Upper lobe of left lung (tissue), 6 donors: ENCODE results near the gene MAPKBP1. TPM values are rescaled to one million over a fixed set of nuclear protein-coding genes. Genes with fewer than 3 reads are reported as not detected.

Experiments
- ATAC-seq, 2 donors: fragments of 200-7000 bp; cut with Tn5 transposase; one replicate each; pipeline ENCODE4 v1.9.1; 2022; ENCODE audit warnings: mild to moderate bottlenecking in 2 of 2, moderate library complexity in 2 of 2; ENCODE audit not compliant: low FRiP score in 2 of 2
- DNase-seq, 2 donors: peaks; one replicate each; pipeline ENCODE4 v3.0.0-alpha.2; 2019 to 2020
- H3K27ac ChIP-seq, 4 donors: fragments of 200-600 bp; sonication (generic); one replicate each; pipeline ENCODE4 v1.5.1; 2016 to 2019
- H3K27me3 ChIP-seq, 4 donors: fragments of 200-600 bp; sonication (generic); one replicate each; pipeline ENCODE4 v1.5.1; 2017 to 2019
- H3K36me3 ChIP-seq, 4 donors: fragments of 200-600 bp; sonication (generic); one replicate each; pipeline ENCODE4 v1.5.1; 2016 to 2019
- H3K4me1 ChIP-seq, 4 donors: fragments of 200-600 bp; sonication (generic); one replicate each; pipeline ENCODE4 v1.5.1; 2018 to 2019
- H3K4me3 ChIP-seq, 4 donors: fragments of 200-600 bp; sonication (generic); one replicate each; pipeline ENCODE4 v1.5.1; 2017 to 2019; ENCODE audit warnings: mild to moderate bottlenecking in 2 of 4, moderate library complexity in 1 of 4
- H3K9me3 ChIP-seq, 4 donors: fragments of 200-600 bp; sonication (generic); one replicate each; pipeline ENCODE4 v1.5.1; 2018 to 2019
- CTCF ChIP-seq, 6 experiments: fragments of 450-650 bp in 4 of 6; fragments of 200-600 bp in 2 of 6; sonication (generic) in 2 of 6; IDR thresholded peaks; one replicate each; pipeline ENCODE4 v1.5.1; 2016 to 2019; ENCODE audit warnings: antibody characterized with exemption in 6 of 6
- EP300 ChIP-seq, 4 donors: sonication (generic); formaldehyde crosslinking; IDR thresholded peaks; one replicate each; pipeline ENCODE4 v1.5.1; 2017; ENCODE audit warnings: antibody characterized with exemption in 4 of 4, control low read depth in 2 of 4
- POLR2A ChIP-seq, 4 donors: fragments of 450-650 bp; IDR thresholded peaks; one replicate each; pipeline ENCODE4 v1.5.1; 2016 to 2017; ENCODE audit warnings: antibody characterized with exemption in 4 of 4, mild to moderate bottlenecking in 2 of 4
- POLR2AphosphoS5 ChIP-seq, 2 donors: sonication (generic); formaldehyde crosslinking; IDR thresholded peaks; one replicate each; pipeline ENCODE4 v1.5.1; 2017; ENCODE audit warnings: antibody characterized with exemption in 2 of 2
- WGBS, 2 donors: methylation state at CpG; one replicate each; pipeline ENCODE4 v1.1.5; 2017 to 2018; 5-methylcytosine and 5-hydroxymethylcytosine counted together
- total RNA-seq, 6 donors: library from RNA; depleted of rRNA in 4 of 6; stranded (reverse); fragments of >200 nt in 4 of 6; gene quantifications; one replicate each; pipeline versions ENCODE4 v1.1.0 to v1.2.1, GENCODE V29; 2016 to 2021
- donor health status: DM: no; HTN: no; CAD: no; lungs with moderate emphysema.
- donor health status: DM: no; HTN: yes; CAD: no; lungs with severe emphysema.

The MAPKBP1 gene
- total RNA-seq, 6 donors from 2014 or later, result 12.8 to 83.8 (median 26.8) TPM

GRCh38 chr15:41842229-41842628, 67.9 kb downstream of the MAPKBP1 start:
- peaks cover 4 to 71% (median 47%) of the 10 kb centered on the region in 4 donors for H3K36me3 ChIP-seq

GRCh38 chr15:41843571-41843970, 69.3 kb downstream of the MAPKBP1 start:
- DNase-seq (peak in 1 of 2 donors; percentile 64), ATAC-seq (no peak)
- H3K27me3 ChIP-seq, result no peaks in the 10 kb centered on the region
- H3K4me1 ChIP-seq, result peaks cover 0 to 13% (median 6%) of the 10 kb centered on the region in 4 donors
- no peak overlapping the region for H3K4me3 ChIP-seq
- H3K36me3 ChIP-seq, result peaks cover 4 to 78% (median 57%) of the 10 kb centered on the region in 4 donors
- TF ChIP-seq POLR2A (IDR thresholded peaks at IDR 0.05), result no peak
- no peaks in the 10 kb centered on the region for H3K9me3 ChIP-seq
- WGBS, 2 donors, result 94 to 100% methylated on average over 2 to 8 of the region's 10 CpGs
- H3K27ac ChIP-seq, result no peak overlapping the region

More at GRCh38 chr15:41842229-41842628, 67.9 kb downstream of the MAPKBP1 start:
- ATAC-seq, result no peak
- TF ChIP-seq POLR2A (IDR thresholded peaks at IDR 0.05) (no peak), POLR2AphosphoS5 (IDR thresholded peaks at IDR 0.05) (no peak), EP300 (IDR thresholded peaks at IDR 0.05) (no peak), CTCF (IDR thresholded peaks at IDR 0.05) (no peak)
- Histone ChIP-seq H3K27me3 (no peaks in the 10 kb centered on the region), H3K4me1 (peaks cover 0 to 23% (median 14%) of the 10 kb centered on the region in 4 donors), H3K27ac (no peak overlapping the region), H3K9me3 (no peaks in the 10 kb centered on the region), H3K4me3 (no peak overlapping the region)
- WGBS, 2 donors, result 72 to 73% methylated on average over 12 of the region's 12 CpGs
- DNase-seq, result peak in 1 of 2 donors; percentile 77

- H3K4me1 ChIP-seq, result peaks cover 0 to 5% (median 2%) of the 10 kb centered on the region in 4 donors
- H3K9me3 ChIP-seq, result no peaks in the 10 kb centered on the region
- peaks cover 4 to 83% (median 59%) of the 10 kb centered on the region in 4 donors for H3K36me3 ChIP-seq
- no peaks in the 10 kb centered on the region for H3K27me3 ChIP-seq
- no peak for TF ChIP-seq POLR2A (IDR thresholded peaks at IDR 0.05)
- no peak for TF ChIP-seq EP300 (IDR thresholded peaks at IDR 0.05)
- no peak overlapping the region for H3K4me3 ChIP-seq
- WGBS, 2 donors, result 76 to 87% methylated on average over 5 to 12 of the region's 12 CpGs
- ATAC-seq (no peak), DNase-seq (peak in 1 of 2 donors; percentile 77)
- no peak overlapping the region for H3K27ac ChIP-seq
Observed at GRCh38 chr15:41844814-41845213, 70.5 kb downstream of the MAPKBP1 start.

- H3K4me3 ChIP-seq, result no peak overlapping the region
- TF ChIP-seq POLR2AphosphoS5 (IDR thresholded peaks at IDR 0.05) (no peak), POLR2A (IDR thresholded peaks at IDR 0.05) (no peak), CTCF (IDR thresholded peaks at IDR 0.05) (no peak)
- no peaks in the 10 kb centered on the region for H3K9me3 ChIP-seq
- H3K27ac ChIP-seq, result no peak overlapping the region
- peaks cover 4 to 65% (median 47%) of the 10 kb centered on the region in 4 donors for H3K36me3 ChIP-seq
- WGBS, 2 donors, result 89 to 92% methylated on average over 13 to 14 of the region's 14 CpGs
- no peaks in the 10 kb centered on the region for H3K27me3 ChIP-seq
- ATAC-seq (no peak), DNase-seq (peak in 1 of 2 donors; percentile 61)
- peaks cover 5 to 27% (median 15%) of the 10 kb centered on the region in 4 donors for H3K4me1 ChIP-seq
Observed at GRCh38 chr15:41847206-41847605, 72.9 kb downstream of the MAPKBP1 start.

GRCh38 chr15:41847981-41848380, 73.7 kb downstream of the MAPKBP1 start:
- no peaks in the 10 kb centered on the region for H3K27me3 ChIP-seq
- H3K27ac ChIP-seq, result no peak overlapping the region
- WGBS, 2 donors, result 97 to 98% methylated on average over 7 to 9 of the region's 9 CpGs
- ATAC-seq (no peak), DNase-seq (no peak)
- peaks cover 4 to 60% (median 47%) of the 10 kb centered on the region in 4 donors for H3K36me3 ChIP-seq
- no peaks in the 10 kb centered on the region for H3K9me3 ChIP-seq
- TF ChIP-seq EP300 (IDR thresholded peaks at IDR 0.05) (no peak), POLR2A (IDR thresholded peaks at IDR 0.05) (no peak), CTCF (IDR thresholded peaks at IDR 0.05) (no peak), POLR2AphosphoS5 (IDR thresholded peaks at IDR 0.05) (no peak)
- H3K4me1 ChIP-seq, result peaks cover 5 to 34% (median 18%) of the 10 kb centered on the region in 4 donors
- H3K4me3 ChIP-seq, result no peak overlapping the region

GRCh38 chr15:41848631-41849030, 74.3 kb downstream of the MAPKBP1 start:
- Histone ChIP-seq H3K4me3 (no peak overlapping the region), H3K27ac (no peak overlapping the region), H3K9me3 (no peaks in the 10 kb centered on the region), H3K36me3 (peaks cover 4 to 55% (median 41%) of the 10 kb centered on the region in 4 donors), H3K4me1 (peaks cover 5 to 40% (median 20%) of the 10 kb centered on the region in 4 donors), H3K27me3 (no peaks in the 10 kb centered on the region)
- peak in 1 of 2 donors; percentile 23 for DNase-seq
- ATAC-seq, result no peak
- no peak for TF ChIP-seq EP300 (IDR thresholded peaks at IDR 0.05)
- TF ChIP-seq POLR2AphosphoS5 (IDR thresholded peaks at IDR 0.05), result no peak
- TF ChIP-seq CTCF (IDR thresholded peaks at IDR 0.05), result no peak
- TF ChIP-seq POLR2A (IDR thresholded peaks at IDR 0.05), result no peak
- WGBS, 2 donors, result 78 to 89% methylated on average over 10 of the region's 10 CpGs
